Measurements from ENCODE around the gene RPS4Y1.

DNA sequence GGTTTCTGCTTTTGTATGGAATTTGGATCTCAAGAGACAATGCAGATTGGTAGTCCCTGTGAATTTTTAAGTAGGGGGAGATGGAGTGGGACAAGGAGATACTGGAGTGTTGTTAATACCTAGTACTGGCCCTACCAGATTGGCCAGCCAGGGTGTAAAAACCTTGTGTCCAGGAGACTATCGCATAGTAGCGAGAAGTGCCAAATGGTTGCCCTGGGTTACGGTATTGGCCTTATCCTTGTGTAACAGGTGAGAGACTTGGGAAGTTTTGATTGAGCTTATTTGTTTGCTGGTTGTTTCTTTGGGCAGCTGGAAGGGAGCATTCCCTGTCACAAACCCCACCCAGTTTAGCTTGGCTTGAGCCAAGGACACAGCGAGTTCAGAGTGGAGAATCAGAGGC is 5.4 kb downstream of the RPS4Y1 start:
- TF ChIP-seq, protein P1, sequence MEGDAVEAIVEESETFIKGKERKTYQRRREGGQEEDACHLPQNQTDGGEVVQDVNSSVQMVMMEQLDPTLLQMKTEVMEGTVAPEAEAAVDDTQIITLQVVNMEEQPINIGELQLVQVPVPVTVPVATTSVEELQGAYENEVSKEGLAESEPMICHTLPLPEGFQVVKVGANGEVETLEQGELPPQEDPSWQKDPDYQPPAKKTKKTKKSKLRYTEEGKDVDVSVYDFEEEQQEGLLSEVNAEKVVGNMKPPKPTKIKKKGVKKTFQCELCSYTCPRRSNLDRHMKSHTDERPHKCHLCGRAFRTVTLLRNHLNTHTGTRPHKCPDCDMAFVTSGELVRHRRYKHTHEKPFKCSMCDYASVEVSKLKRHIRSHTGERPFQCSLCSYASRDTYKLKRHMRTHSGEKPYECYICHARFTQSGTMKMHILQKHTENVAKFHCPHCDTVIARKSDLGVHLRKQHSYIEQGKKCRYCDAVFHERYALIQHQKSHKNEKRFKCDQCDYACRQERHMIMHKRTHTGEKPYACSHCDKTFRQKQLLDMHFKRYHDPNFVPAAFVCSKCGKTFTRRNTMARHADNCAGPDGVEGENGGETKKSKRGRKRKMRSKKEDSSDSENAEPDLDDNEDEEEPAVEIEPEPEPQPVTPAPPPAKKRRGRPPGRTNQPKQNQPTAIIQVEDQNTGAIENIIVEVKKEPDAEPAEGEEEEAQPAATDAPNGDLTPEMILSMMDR (IDR thresholded peaks at IDR 0.05), result no peak
- no peak for TF ChIP-seq POLR2A (IDR thresholded peaks at IDR 0.05)
